CD4-positive, CD25-positive, alpha-beta regulatory T cell (primary cell): ENCODE results near the gene UBE2R2. TPM values are rescaled to one million over a fixed set of nuclear protein-coding genes. Genes with fewer than 3 reads are reported as not detected.
"Not testable (repeated sequence)": the region's sequence is repeated elsewhere in the genome, so short reads cannot be mapped to it uniquely, and the experiment has no call there.

ENCODE experiments used
- ATAC-seq, 2 donors: fragments of 150-1000 bp; cut with Tn5 transposase; one replicate each; pipeline ENCODE4 v1.10.0; 2021; ENCODE audit warnings: low read depth in 2 of 2, moderate number of reproducible peaks in 2 of 2, moderate library complexity in 1 of 2
- DNase-seq, 3 donors: peaks; one replicate each; pipeline versions ENCODE4 v3.0.0 to v3.0.0-alpha.2; 2012 to 2022; ENCODE audit warnings: mixed read lengths in 1 of 3
- H3K27ac ChIP-seq: one replicate; pipeline ENCODE4 v1.7.0; 2013; ENCODE audit warnings: mild to moderate bottlenecking, low read length; ENCODE audit not compliant: insufficient read depth, poor library complexity, severe bottlenecking
- H3K27me3 ChIP-seq: one replicate; pipeline ENCODE4 v1.7.0; 2013; ENCODE audit warnings: low read length; ENCODE audit not compliant: control insufficient read depth, insufficient read depth
- H3K36me3 ChIP-seq: one replicate; pipeline ENCODE4 v1.7.0; 2013; ENCODE audit warnings: mild to moderate bottlenecking, low read length, moderate library complexity; ENCODE audit not compliant: control insufficient read depth, insufficient read depth
- H3K4me1 ChIP-seq: 2 replicates; pipeline ENCODE4 v1.7.0; 2013; ENCODE audit warnings: mild to moderate bottlenecking, low read length; ENCODE audit not compliant: insufficient read depth, control insufficient read depth, poor library complexity, severe bottlenecking
- H3K4me3 ChIP-seq: one replicate; pipeline ENCODE4 v1.7.0; 2013; ENCODE audit warnings: low read depth, mild to moderate bottlenecking, low read length, moderate library complexity
- H3K9me3 ChIP-seq, 2 experiments: 1 replicate in 1 of 2; 2 replicates in 1 of 2; pipeline ENCODE4 v1.7.0; 2013; ENCODE audit warnings: low read length in 2 of 2, mild to moderate bottlenecking in 1 of 2, moderate library complexity in 1 of 2; ENCODE audit not compliant: control insufficient read depth in 2 of 2
- H3K27ac Mint-ChIP-seq, 3 donors: one replicate each; pipeline ENCODE4 v1.8.0; 2020 to 2022; ENCODE audit warnings: mild to moderate bottlenecking in 3 of 3, mixed read lengths in 3 of 3, moderate library complexity in 2 of 3
- H3K27me3 Mint-ChIP-seq: one replicate; pipeline ENCODE4 v1.8.0; 2022; ENCODE audit warnings: mild to moderate bottlenecking, mixed read lengths
- H3K36me3 Mint-ChIP-seq: one replicate; pipeline ENCODE4 v1.8.0; 2020; ENCODE audit warnings: mixed read lengths
- H3K4me1 Mint-ChIP-seq, 4 donors: one replicate each; pipeline ENCODE4 v1.8.0; 2020 to 2022; ENCODE audit warnings: mixed read lengths in 4 of 4, mild to moderate bottlenecking in 1 of 4
- H3K4me3 Mint-ChIP-seq, 4 donors: one replicate each; pipeline ENCODE4 v1.8.0; 2020 to 2022; ENCODE audit warnings: mild to moderate bottlenecking in 4 of 4, mixed read lengths in 4 of 4, moderate library complexity in 3 of 4
- H3K9me3 Mint-ChIP-seq, 7 donors: one replicate each; pipeline ENCODE4 v1.8.0; 2020 to 2022; ENCODE audit warnings: mixed read lengths in 7 of 7, mild to moderate bottlenecking in 3 of 7, moderate library complexity in 2 of 7
- polyA plus RNA-seq, 4 donors: library from polyadenylated mRNA; unstranded; fragments of 300-500 nt; fragmentation: Illumina TruSeq; gene quantifications; one replicate each; pipeline ENCODE4 v1.2.3, GENCODE V29; 2021
- total RNA-seq: library from RNA; stranded (reverse); gene quantifications from one replicate; pipeline ENCODE4 v1.2.3, GENCODE V29; 2022

The UBE2R2 gene
- total and polyA plus RNA-seq, 5 donors from 2014 or later: 14.8 to 33.3 (median 16.4) TPM

DNA sequence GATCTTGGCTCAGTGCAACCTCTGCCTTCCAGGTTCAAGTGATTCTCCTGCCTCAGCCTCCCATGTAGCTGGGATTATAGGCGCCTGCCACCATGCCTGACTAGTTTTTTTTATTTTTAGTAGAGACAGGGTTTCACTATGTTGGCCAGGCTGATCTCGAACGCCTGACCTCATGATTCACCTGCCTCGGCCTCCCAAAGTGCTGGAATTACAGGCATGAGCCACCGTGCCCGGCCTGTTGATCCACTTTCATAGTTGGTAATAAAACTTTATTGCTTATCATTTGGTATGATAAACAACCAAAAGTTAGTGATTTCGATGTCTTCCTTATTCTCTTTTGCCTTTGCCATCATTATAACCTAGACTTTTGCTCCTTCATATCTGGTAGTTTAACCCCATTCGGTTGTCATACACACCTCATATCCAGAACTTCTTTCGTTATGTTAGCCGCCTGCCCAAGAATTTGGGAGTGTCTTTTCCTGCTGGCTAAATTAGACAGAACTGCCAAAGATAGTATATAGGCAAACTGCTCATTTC lies 45.0 kb downstream of the UBE2R2 start:
- Histone ChIP-seq H3K4me1 (no peaks in the 10 kb centered on the region), H3K27me3 (no peaks in the 10 kb centered on the region), H3K27ac (no peak overlapping the region), H3K4me3 (no peak overlapping the region), H3K36me3 (no peaks in the 10 kb centered on the region), H3K9me3 (no peaks in the 10 kb centered on the region)
- H3K36me3 Mint-ChIP-seq: peaks cover 20% of the 10 kb centered on the region
- H3K27ac Mint-ChIP-seq: no peak overlapping the region
- H3K4me1 Mint-ChIP-seq: peaks cover 22 to 48% (median 33%) of the 10 kb centered on the region in 4 donors
- H3K9me3 Mint-ChIP-seq: peaks cover 0 to 2% (median 0%) of the 10 kb centered on the region in 7 donors
- DNase-seq (no peak), ATAC-seq (no peak)
- H3K27me3 Mint-ChIP-seq: no peaks in the 10 kb centered on the region
- no peak overlapping the region for H3K4me3 Mint-ChIP-seq

- H3K9me3 ChIP-seq, H3K4me3 ChIP-seq, H3K36me3 ChIP-seq, ATAC-seq, H3K9me3 Mint-ChIP-seq, H3K27ac ChIP-seq, H3K4me3 Mint-ChIP-seq, H3K27me3 ChIP-seq, H3K27ac Mint-ChIP-seq, H3K4me1 ChIP-seq, H3K27me3 Mint-ChIP-seq, DNase-seq: not testable (repeated sequence)
- H3K36me3 Mint-ChIP-seq: peaks cover 23% of the 10 kb centered on the region
- H3K4me1 Mint-ChIP-seq: peaks cover 26 to 51% (median 33%) of the 10 kb centered on the region in 4 donors
Observed at GRCh38 chr9:33863027-33863426, 46.1 kb downstream of the UBE2R2 start.

DNA sequence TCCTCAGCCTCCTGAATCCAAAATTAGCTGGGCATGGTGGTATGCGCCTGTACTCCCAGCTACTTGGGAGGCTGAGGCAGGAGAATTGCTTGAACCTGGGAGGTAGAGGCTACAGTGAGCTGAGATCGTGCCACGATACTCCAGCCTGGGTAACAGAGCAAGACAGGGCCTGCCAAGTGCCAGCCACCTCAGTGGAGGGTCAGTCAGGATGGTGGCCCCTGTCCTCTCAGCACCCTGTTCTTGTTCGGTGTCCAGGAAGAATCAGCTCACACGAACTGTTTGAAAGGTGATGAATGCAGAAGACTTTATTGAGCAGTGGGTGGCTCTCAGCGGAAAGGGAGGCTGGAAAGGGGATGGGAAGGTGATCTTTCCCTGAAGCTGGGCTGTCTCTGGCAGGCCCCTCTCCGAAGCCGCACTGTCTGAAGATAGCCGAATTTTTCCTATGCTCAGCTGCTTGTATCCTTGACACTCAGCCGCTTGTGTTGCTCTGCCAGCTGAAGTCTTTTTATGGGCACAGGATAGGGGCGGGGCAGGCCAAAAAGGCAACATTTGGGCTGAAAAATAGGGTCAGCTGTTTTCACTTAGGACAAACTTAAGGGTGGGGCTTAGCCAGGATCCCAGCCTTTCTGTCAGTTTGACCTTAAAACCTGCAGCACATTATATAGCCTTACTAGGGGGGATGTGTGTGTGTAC lies 50.9 kb downstream of the UBE2R2 start:
- Mint-ChIP-seq H3K27ac (peak overlapping the region in 1 of 3 donors; percentile 20), H3K36me3 (peaks cover 13% of the 10 kb centered on the region), H3K27me3 (no peaks in the 10 kb centered on the region), H3K9me3 (peaks cover 0 to 2% (median 0%) of the 10 kb centered on the region in 7 donors), H3K4me1 (peaks cover 19 to 52% (median 34%) of the 10 kb centered on the region in 4 donors), H3K4me3 (no peak overlapping the region)
- H3K27ac ChIP-seq: no peak overlapping the region
- H3K27me3 ChIP-seq: no peaks in the 10 kb centered on the region
- no peak overlapping the region for H3K4me3 ChIP-seq
- H3K9me3 ChIP-seq: no peaks in the 10 kb centered on the region
- no peak for DNase-seq
- no peak for ATAC-seq
- no peaks in the 10 kb centered on the region for H3K4me1 ChIP-seq
- H3K36me3 ChIP-seq: no peaks in the 10 kb centered on the region

DNA sequence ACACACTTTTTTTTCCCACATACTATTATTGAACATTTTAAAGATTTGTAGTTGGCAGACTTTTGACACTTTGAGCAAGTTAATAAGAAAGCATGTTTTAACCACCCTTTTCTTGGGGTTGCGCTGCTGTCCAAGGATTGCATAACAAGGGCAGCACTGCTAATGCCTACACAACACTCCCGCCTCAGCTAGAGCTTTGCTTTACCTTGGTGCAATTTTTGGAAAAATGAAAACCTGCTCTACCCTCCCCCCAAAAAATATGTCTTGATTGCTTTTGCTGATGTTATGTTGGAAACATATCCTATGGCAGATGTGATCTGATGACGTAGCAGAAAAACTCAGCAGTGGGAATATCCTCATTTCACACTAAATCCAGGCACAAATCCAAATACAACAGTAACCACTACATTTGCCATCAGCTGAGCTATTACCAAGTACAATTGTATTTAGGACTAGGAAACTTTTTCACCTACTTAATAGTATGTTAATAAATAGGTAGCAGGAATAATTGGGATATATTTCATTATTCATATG lies 51.5 kb downstream of the UBE2R2 start:
- DNase-seq (no peak), ATAC-seq (no peak)
- Histone ChIP-seq H3K27me3 (no peaks in the 10 kb centered on the region), H3K27ac (no peak overlapping the region), H3K36me3 (no peaks in the 10 kb centered on the region), H3K4me1 (no peaks in the 10 kb centered on the region), H3K4me3 (no peak overlapping the region), H3K9me3 (no peaks in the 10 kb centered on the region)
- peaks cover 13% of the 10 kb centered on the region for H3K36me3 Mint-ChIP-seq
- no peaks in the 10 kb centered on the region for H3K27me3 Mint-ChIP-seq
- no peak overlapping the region for H3K4me3 Mint-ChIP-seq
- H3K27ac Mint-ChIP-seq: peak overlapping the region in 1 of 3 donors; percentile 20
- H3K4me1 Mint-ChIP-seq: peaks cover 19 to 52% (median 34%) of the 10 kb centered on the region in 4 donors
- peaks cover 0 to 2% (median 0%) of the 10 kb centered on the region in 7 donors for H3K9me3 Mint-ChIP-seq

DNA sequence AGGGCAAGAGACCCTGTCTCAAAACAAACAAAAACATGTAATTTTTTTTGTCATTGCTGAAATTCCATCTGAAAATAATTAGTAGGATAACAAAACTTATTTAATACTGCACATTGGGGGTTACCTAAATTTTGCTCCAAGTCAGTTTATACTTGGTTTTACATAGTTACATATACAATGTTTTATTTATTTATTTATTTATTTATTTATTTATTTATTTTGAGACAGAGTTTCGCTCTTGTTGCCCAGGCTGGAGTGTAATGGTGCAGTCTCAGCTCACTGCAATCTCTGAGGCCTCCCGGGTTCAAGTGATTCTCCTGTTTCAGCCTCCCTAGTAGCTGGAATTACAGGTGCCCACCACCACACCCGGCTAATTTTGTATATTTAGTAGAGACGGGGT lies 52.3 kb downstream of the UBE2R2 start:
- H3K9me3 Mint-ChIP-seq, H3K27me3 ChIP-seq, DNase-seq, H3K4me3 ChIP-seq, H3K4me1 ChIP-seq, ATAC-seq, H3K27ac ChIP-seq, H3K27me3 Mint-ChIP-seq, H3K9me3 ChIP-seq, H3K36me3 ChIP-seq, H3K36me3 Mint-ChIP-seq, H3K27ac Mint-ChIP-seq, H3K4me3 Mint-ChIP-seq: not testable (repeated sequence)
- peaks cover 21 to 46% (median 32%) of the 10 kb centered on the region in 4 donors for H3K4me1 Mint-ChIP-seq

- Histone ChIP-seq H3K36me3 (no peaks in the 10 kb centered on the region), H3K4me1 (no peaks in the 10 kb centered on the region), H3K4me3 (no peak overlapping the region), H3K9me3 (no peaks in the 10 kb centered on the region), H3K27ac (no peak overlapping the region), H3K27me3 (no peaks in the 10 kb centered on the region)
- Mint-ChIP-seq H3K4me3 (no peak overlapping the region), H3K27ac (peak overlapping the region in 1 of 3 donors; percentile 21), H3K9me3 (no peaks in the 10 kb centered on the region), H3K4me1 (peaks cover 21 to 48% (median 33%) of the 10 kb centered on the region in 4 donors), H3K36me3 (no peaks in the 10 kb centered on the region), H3K27me3 (no peaks in the 10 kb centered on the region)
- no peak for DNase-seq
- no peak for ATAC-seq
Observed at GRCh38 chr9:33877727-33878489, 60.9 kb downstream of the UBE2R2 start.

DNA sequence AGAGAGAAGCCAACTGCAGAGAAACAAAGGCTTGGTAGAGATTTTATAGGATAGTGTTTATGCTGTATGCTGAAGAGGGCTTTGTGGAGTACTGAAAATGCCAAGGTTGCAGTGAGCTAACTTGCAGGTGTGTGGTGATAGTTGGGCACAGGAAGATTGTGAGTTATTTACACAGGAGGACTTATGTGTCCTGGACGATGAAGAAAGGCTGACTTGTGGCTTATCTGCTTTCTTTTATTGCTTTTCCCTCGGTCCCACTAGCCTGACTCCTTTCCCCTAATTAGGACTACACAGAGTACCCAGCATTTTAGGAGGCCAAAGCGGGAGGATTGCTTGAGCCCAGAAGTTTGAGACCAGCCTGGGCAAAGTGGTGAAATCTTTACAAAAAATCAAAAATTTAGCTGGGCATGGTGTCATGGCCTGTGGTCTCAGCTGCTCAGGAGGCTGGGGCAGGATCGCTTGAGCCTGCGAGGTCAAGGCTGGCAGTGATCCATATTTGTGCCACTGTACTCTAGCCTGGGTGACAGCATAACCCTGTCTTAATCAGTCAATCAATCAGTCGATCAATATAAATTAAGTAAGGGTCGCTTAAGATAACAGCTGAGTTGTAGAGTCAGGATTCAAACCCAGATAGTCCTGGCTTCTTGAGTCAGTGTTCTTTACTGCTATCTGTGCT lies 61.9 kb downstream of the UBE2R2 start:
- no peak overlapping the region for H3K27ac ChIP-seq
- no peaks in the 10 kb centered on the region for H3K9me3 ChIP-seq
- DNase-seq (no peak), ATAC-seq (no peak)
- H3K27ac Mint-ChIP-seq: peak overlapping the region in 2 of 3 donors; percentile 10 to 21
- H3K4me3 ChIP-seq: no peak overlapping the region
- no peaks in the 10 kb centered on the region for H3K36me3 ChIP-seq
- peaks cover 26 to 55% (median 38%) of the 10 kb centered on the region in 4 donors for H3K4me1 Mint-ChIP-seq
- no peak overlapping the region for H3K4me3 Mint-ChIP-seq
- H3K4me1 ChIP-seq: no peaks in the 10 kb centered on the region
- H3K27me3 ChIP-seq: no peaks in the 10 kb centered on the region
- no peaks in the 10 kb centered on the region for H3K36me3 Mint-ChIP-seq
- no peaks in the 10 kb centered on the region for H3K27me3 Mint-ChIP-seq
- no peaks in the 10 kb centered on the region for H3K9me3 Mint-ChIP-seq
